ENCODE data around the gene VWA8.

The VWA8 gene

DNA sequence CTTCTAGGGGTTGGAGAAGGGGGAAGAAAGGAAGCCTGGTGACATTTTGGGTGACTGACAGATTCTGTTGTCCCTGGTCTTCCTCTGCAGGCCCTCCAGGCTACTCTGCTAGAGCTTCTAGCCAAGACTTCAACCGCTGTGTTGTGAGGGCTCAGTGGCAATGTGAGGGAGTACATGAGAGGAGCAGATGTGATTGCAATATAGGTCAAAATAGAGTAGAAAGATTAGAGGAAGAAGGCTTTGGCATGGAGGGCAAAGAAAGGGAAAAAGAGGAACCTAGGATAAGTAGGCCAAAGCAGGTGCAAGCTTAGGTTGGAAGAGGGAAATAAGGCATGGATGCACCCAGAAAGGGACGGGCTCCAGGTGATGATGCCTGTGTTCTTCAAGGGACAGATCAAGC, 286.7 kb downstream of the VWA8 start:
- TF ChIP-seq, protein P1, sequence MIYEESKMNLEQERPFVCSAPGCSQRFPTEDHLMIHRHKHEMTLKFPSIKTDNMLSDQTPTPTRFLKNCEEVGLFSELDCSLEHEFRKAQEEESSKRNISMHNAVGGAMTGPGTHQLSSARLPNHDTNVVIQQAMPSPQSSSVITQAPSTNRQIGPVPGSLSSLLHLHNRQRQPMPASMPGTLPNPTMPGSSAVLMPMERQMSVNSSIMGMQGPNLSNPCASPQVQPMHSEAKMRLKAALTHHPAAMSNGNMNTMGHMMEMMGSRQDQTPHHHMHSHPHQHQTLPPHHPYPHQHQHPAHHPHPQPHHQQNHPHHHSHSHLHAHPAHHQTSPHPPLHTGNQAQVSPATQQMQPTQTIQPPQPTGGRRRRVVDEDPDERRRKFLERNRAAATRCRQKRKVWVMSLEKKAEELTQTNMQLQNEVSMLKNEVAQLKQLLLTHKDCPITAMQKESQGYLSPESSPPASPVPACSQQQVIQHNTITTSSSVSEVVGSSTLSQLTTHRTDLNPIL (CRISPR knock-in tag; IDR thresholded peaks at IDR 0.05; ENCODE audit: low read depth), result no peak
- TF ChIP-seq ZFP30 (CRISPR knock-in tag; IDR thresholded peaks at IDR 0.05) (no peak), TOX (CRISPR knock-in tag; IDR thresholded peaks at IDR 0.05; ENCODE audit: borderline replicate concordance) (no peak), BACH2 (CRISPR knock-in tag; IDR thresholded peaks at IDR 0.05; ENCODE audit: borderline replicate concordance) (no peak), ARNTL (CRISPR knock-in tag; IDR thresholded peaks at IDR 0.05; ENCODE audit: borderline replicate concordance, low read depth) (no peak), ZNF70 (CRISPR knock-in tag; IDR thresholded peaks at IDR 0.05) (no peak), ZC3H10 (CRISPR knock-in tag; IDR thresholded peaks at IDR 0.05) (no peak), ESRRG (CRISPR knock-in tag; IDR thresholded peaks at IDR 0.05) (no peak), RARB (CRISPR knock-in tag; IDR thresholded peaks at IDR 0.05) (no peak), ZNF565 (CRISPR knock-in tag; conservative IDR thresholded peaks at IDR 0.05; ENCODE audit: low read depth) (no peak), ZNF8 (CRISPR knock-in tag; IDR thresholded peaks at IDR 0.05) (no peak), TCF4 (CRISPR knock-in tag; IDR thresholded peaks at IDR 0.05; ENCODE audit: borderline replicate concordance) (no peak), OSR1 (CRISPR knock-in tag; IDR thresholded peaks at IDR 0.05) (no peak), CSDC2 (CRISPR knock-in tag; IDR thresholded peaks at IDR 0.05) (no peak), ISL1 (CRISPR knock-in tag; IDR thresholded peaks at IDR 0.05) (no peak)
- TF ChIP-seq, protein P2, sequence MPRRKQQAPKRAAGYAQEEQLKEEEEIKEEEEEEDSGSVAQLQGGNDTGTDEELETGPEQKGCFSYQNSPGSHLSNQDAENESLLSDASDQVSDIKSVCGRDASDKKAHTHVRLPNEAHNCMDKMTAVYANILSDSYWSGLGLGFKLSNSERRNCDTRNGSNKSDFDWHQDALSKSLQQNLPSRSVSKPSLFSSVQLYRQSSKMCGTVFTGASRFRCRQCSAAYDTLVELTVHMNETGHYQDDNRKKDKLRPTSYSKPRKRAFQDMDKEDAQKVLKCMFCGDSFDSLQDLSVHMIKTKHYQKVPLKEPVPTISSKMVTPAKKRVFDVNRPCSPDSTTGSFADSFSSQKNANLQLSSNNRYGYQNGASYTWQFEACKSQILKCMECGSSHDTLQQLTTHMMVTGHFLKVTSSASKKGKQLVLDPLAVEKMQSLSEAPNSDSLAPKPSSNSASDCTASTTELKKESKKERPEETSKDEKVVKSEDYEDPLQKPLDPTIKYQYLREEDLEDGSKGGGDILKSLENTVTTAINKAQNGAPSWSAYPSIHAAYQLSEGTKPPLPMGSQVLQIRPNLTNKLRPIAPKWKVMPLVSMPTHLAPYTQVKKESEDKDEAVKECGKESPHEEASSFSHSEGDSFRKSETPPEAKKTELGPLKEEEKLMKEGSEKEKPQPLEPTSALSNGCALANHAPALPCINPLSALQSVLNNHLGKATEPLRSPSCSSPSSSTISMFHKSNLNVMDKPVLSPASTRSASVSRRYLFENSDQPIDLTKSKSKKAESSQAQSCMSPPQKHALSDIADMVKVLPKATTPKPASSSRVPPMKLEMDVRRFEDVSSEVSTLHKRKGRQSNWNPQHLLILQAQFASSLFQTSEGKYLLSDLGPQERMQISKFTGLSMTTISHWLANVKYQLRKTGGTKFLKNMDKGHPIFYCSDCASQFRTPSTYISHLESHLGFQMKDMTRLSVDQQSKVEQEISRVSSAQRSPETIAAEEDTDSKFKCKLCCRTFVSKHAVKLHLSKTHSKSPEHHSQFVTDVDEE (CRISPR knock-in tag; IDR thresholded peaks at IDR 0.05), result no peak
- TF ChIP-seq, protein P3, sequence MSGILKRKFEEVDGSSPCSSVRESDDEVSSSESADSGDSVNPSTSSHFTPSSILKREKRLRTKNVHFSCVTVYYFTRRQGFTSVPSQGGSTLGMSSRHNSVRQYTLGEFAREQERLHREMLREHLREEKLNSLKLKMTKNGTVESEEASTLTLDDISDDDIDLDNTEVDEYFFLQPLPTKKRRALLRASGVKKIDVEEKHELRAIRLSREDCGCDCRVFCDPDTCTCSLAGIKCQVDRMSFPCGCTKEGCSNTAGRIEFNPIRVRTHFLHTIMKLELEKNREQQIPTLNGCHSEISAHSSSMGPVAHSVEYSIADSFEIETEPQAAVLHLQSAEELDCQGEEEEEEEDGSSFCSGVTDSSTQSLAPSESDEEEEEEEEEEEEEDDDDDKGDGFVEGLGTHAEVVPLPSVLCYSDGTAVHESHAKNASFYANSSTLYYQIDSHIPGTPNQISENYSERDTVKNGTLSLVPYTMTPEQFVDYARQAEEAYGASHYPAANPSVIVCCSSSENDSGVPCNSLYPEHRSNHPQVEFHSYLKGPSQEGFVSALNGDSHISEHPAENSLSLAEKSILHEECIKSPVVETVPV (CRISPR knock-in tag; IDR thresholded peaks at IDR 0.05), result no peak
- TF ChIP-seq, protein P4, sequence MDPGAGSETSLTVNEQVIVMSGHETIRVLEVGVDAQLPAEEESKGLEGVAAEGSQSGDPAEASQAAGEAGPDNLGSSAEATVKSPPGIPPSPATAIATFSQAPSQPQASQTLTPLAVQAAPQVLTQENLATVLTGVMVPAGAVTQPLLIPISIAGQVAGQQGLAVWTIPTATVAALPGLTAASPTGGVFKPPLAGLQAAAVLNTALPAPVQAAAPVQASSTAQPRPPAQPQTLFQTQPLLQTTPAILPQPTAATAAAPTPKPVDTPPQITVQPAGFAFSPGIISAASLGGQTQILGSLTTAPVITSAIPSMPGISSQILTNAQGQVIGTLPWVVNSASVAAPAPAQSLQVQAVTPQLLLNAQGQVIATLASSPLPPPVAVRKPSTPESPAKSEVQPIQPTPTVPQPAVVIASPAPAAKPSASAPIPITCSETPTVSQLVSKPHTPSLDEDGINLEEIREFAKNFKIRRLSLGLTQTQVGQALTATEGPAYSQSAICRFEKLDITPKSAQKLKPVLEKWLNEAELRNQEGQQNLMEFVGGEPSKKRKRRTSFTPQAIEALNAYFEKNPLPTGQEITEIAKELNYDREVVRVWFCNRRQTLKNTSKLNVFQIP (CRISPR knock-in tag; IDR thresholded peaks at IDR 0.05; ENCODE audit: borderline replicate concordance, low read depth), result no peak
- TF ChIP-seq, protein P5, sequence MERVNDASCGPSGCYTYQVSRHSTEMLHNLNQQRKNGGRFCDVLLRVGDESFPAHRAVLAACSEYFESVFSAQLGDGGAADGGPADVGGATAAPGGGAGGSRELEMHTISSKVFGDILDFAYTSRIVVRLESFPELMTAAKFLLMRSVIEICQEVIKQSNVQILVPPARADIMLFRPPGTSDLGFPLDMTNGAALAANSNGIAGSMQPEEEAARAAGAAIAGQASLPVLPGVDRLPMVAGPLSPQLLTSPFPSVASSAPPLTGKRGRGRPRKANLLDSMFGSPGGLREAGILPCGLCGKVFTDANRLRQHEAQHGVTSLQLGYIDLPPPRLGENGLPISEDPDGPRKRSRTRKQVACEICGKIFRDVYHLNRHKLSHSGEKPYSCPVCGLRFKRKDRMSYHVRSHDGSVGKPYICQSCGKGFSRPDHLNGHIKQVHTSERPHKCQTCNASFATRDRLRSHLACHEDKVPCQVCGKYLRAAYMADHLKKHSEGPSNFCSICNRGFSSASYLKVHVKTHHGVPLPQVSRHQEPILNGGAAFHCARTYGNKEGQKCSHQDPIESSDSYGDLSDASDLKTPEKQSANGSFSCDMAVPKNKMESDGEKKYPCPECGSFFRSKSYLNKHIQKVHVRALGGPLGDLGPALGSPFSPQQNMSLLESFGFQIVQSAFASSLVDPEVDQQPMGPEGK (CRISPR knock-in tag; IDR thresholded peaks at IDR 0.05; ENCODE audit: borderline replicate concordance), result no peak
- ATAC-seq, result no peak

DNA sequence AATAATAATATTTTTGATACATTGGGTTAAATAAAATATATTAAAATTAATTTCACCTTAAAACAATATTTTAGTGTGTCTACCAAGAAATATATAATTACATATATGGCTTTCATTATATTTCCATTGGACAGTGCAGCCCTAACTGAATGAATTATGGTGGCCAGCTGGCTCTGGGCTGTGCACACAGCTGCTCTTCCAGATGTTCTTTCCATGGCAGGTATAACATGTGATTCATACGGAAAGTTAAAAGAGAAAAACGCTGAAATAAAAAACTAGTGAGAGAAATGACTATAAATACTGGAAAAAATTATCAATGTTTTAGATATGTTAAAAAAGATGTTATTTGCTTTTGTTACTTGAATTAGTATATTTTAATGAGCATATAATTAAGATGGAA, 287.3 kb downstream of the VWA8 start:
- no peak for ATAC-seq
- peak; percentile 54; the same call in 1 of the 2 replicates for TF ChIP-seq TCF4 (CRISPR knock-in tag; IDR thresholded peaks at IDR 0.05; ENCODE audit: borderline replicate concordance)
- TF ChIP-seq ZNF565 (CRISPR knock-in tag; conservative IDR thresholded peaks at IDR 0.05; ENCODE audit: low read depth), result no peak

DNA sequence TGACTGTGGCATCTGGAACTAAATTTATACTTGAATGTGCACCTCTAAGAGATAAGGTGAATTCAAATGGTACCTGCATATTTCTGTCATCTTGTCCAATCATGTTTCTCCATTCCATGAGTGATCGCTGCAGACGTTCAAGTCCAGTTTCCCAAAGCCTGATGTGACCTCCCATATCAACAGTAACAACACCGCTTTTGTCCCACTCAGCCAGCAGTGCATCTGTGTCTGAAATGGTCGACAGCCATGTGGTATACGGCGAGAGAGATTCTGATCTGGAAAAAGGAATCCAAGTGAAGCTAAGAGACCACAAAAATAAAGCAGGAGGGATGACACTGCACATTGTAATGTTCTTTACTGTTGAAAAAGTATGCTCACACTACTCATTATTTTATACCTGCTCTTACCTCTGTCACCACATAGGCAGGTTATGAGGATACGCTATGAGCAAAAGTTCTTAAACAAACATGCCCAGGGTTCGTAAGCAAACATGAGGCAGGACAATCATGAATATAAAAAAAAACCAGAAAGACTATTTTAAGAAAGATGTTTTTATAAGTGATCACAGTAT, 290.0 kb downstream of the VWA8 start:
- TF ChIP-seq BACH2 (CRISPR knock-in tag; IDR thresholded peaks at IDR 0.05; ENCODE audit: borderline replicate concordance), result no peak
- TF ChIP-seq ESRRG (CRISPR knock-in tag; IDR thresholded peaks at IDR 0.05), result no peak
- TF ChIP-seq, protein P4 (CRISPR knock-in tag; IDR thresholded peaks at IDR 0.05; ENCODE audit: borderline replicate concordance, low read depth), result no peak
- no peak for TF ChIP-seq SNAI2 (CRISPR knock-in tag; IDR thresholded peaks at IDR 0.05)
- TF ChIP-seq ARNTL (CRISPR knock-in tag; IDR thresholded peaks at IDR 0.05; ENCODE audit: borderline replicate concordance, low read depth), result no peak
- TF ChIP-seq OSR1 (CRISPR knock-in tag; IDR thresholded peaks at IDR 0.05), result no peak
- TF ChIP-seq ZNF565 (CRISPR knock-in tag; conservative IDR thresholded peaks at IDR 0.05; ENCODE audit: low read depth), result no peak
- no peak for TF ChIP-seq ZC3H10 (CRISPR knock-in tag; IDR thresholded peaks at IDR 0.05)
- no peak for TF ChIP-seq ZFP30 (CRISPR knock-in tag; IDR thresholded peaks at IDR 0.05)
- no peak for ATAC-seq
